CD14-positive monocyte (primary cell): Measurements from ENCODE around the gene IGFALS. TPM values are rescaled to one million over a fixed set of nuclear protein-coding genes. Genes with fewer than 3 reads are reported as not detected.

Source experiments
- DNase-seq, 3 donors: peaks; one replicate each; pipeline ENCODE4 v3.0.0-alpha.2; 2011 to 2022
- H2AFZ ChIP-seq: 2 replicates; pipeline ENCODE4 v1.6.0; 2012; ENCODE audit warnings: mild to moderate bottlenecking, low read depth, low read length, inconsistent platforms; ENCODE audit not compliant: insufficient read depth, poor library complexity, severe bottlenecking
- H3K27ac ChIP-seq, 2 donors: 1 replicate in 1 of 2; 2 replicates in 1 of 2; pipeline ENCODE4 v1.5.1; 2012 to 2013; ENCODE audit warnings: low read length in 2 of 2, control low read depth in 1 of 2, inconsistent platforms in 1 of 2, low read depth in 1 of 2, mild to moderate bottlenecking in 1 of 2
- H3K27me3 ChIP-seq, 2 donors: one replicate each; pipeline versions ENCODE4 v1.6.0 to v1.6.1; 2011 to 2013; ENCODE audit warnings: low read length in 2 of 2; ENCODE audit not compliant: control insufficient read depth in 2 of 2, insufficient read depth in 2 of 2
- H3K36me3 ChIP-seq, 2 donors: replicated peaks in 1 of 2; 1 replicate in 1 of 2; 2 replicates in 1 of 2; pipeline versions ENCODE4 v1.5.1 to v1.6.1; 2012 to 2013; ENCODE audit warnings: low read length in 2 of 2, control low read depth in 1 of 2, inconsistent platforms in 1 of 2, mild to moderate bottlenecking in 1 of 2; ENCODE audit not compliant: insufficient read depth in 2 of 2, control insufficient read depth in 1 of 2
- H3K4me1 ChIP-seq, 2 donors: 1 replicate in 1 of 2; 2 replicates in 1 of 2; pipeline versions ENCODE4 v1.5.1 to v1.6.1; 2012 to 2013; ENCODE audit warnings: low read length in 2 of 2, control low read depth in 1 of 2, inconsistent platforms in 1 of 2, mild to moderate bottlenecking in 1 of 2, moderate library complexity in 1 of 2; ENCODE audit not compliant: insufficient read depth in 2 of 2, control insufficient read depth in 1 of 2
- H3K4me2 ChIP-seq: replicated peaks from 2 replicates; pipeline ENCODE3; 2012; ENCODE audit warnings: low read length, moderate library complexity, mild to moderate bottlenecking; ENCODE audit not compliant: poor library complexity, severe bottlenecking; ENCODE audit errors: extremely low read depth
- H3K4me3 ChIP-seq, 3 experiments: fragments of 200-600 bp in 1 of 3; sonication (generic) in 1 of 3; replicated peaks in 1 of 3; 1 replicate in 2 of 3; 2 replicates in 1 of 3; pipeline ENCODE4 v1.5.1; 2011 to 2013; ENCODE audit warnings: low read length in 3 of 3, mild to moderate bottlenecking in 3 of 3, control low read depth in 2 of 3, low read depth in 2 of 3, inconsistent platforms in 1 of 3, moderate library complexity in 1 of 3
- H3K79me2 ChIP-seq: 2 replicates; pipeline ENCODE4 v1.6.0; 2012; ENCODE audit warnings: mild to moderate bottlenecking, control low read depth, inconsistent platforms, low read length, moderate library complexity; ENCODE audit not compliant: insufficient read depth
- H3K9ac ChIP-seq: 2 replicates; pipeline ENCODE4 v1.6.0; 2017; ENCODE audit warnings: low read length, mild to moderate bottlenecking; ENCODE audit not compliant: insufficient read depth, poor library complexity, severe bottlenecking
- H3K9me3 ChIP-seq, 2 donors: replicated peaks in 1 of 2; 1 replicate in 1 of 2; 2 replicates in 1 of 2; pipeline versions ENCODE4 v1.5.1 to v1.6.1; 2012 to 2013; ENCODE audit warnings: low read length in 2 of 2, control low read depth in 1 of 2; ENCODE audit not compliant: control insufficient read depth in 1 of 2, insufficient read depth in 1 of 2
- H4K20me1 ChIP-seq: 2 replicates; pipeline ENCODE4 v1.6.0; 2012; ENCODE audit warnings: mild to moderate bottlenecking, low read length, control low read depth, moderate library complexity; ENCODE audit not compliant: insufficient read depth
- H3K27ac Mint-ChIP-seq, 7 donors: one replicate each; pipeline ENCODE4 v1.8.0; 2020; ENCODE audit warnings: mild to moderate bottlenecking in 7 of 7, mixed read lengths in 7 of 7, moderate library complexity in 6 of 7, inconsistent platforms in 2 of 7
- H3K27me3 Mint-ChIP-seq, 3 donors: one replicate each; pipeline ENCODE4 v1.8.0; 2021 to 2022; ENCODE audit warnings: low read depth in 3 of 3, mild to moderate bottlenecking in 3 of 3, mixed read lengths in 3 of 3, moderate library complexity in 3 of 3, inconsistent platforms in 1 of 3
- H3K36me3 Mint-ChIP-seq, 2 donors: one replicate each; pipeline ENCODE4 v1.8.0; 2020; ENCODE audit warnings: mixed read lengths in 2 of 2, inconsistent platforms in 1 of 2, mild to moderate bottlenecking in 1 of 2
- H3K4me1 Mint-ChIP-seq: one replicate; pipeline ENCODE4 v1.8.0; 2020; ENCODE audit warnings: mild to moderate bottlenecking, mixed read lengths
- H3K4me3 Mint-ChIP-seq, 2 donors: one replicate each; pipeline ENCODE4 v1.8.0; 2020; ENCODE audit warnings: mild to moderate bottlenecking in 2 of 2, mixed read lengths in 2 of 2, moderate library complexity in 1 of 2
- H3K9me3 Mint-ChIP-seq, 7 donors: one replicate each; pipeline ENCODE4 v1.8.0; 2020 to 2022; ENCODE audit warnings: mixed read lengths in 7 of 7, mild to moderate bottlenecking in 6 of 7, moderate library complexity in 6 of 7, inconsistent platforms in 2 of 7
- WGBS: methylation state at CpG from one replicate; pipeline ENCODE4 v1.1.5; 2013; ENCODE audit warnings: missing lambda C conversion rate; ENCODE audit not compliant: insufficient coverage; 5-methylcytosine and 5-hydroxymethylcytosine counted together
- intact Hi-C, 2 donors: fragments of 100-400 bp; cut with micrococcal nuclease; formaldehyde crosslinking; loops; one replicate each; pipeline versions ENCODE4 v1.15.0 to v1.15.1; 2023
- polyA plus RNA-seq, 3 donors: library from polyadenylated mRNA; depleted of rRNA in 1 of 3; unstranded in 2 of 3; stranded (reverse) in 1 of 3; fragments of 300-500 nt in 2 of 3; fragments of >200 nt in 1 of 3; fragmentation: Illumina TruSeq in 2 of 3; gene quantifications; 1 replicate in 2 of 3; 2 replicates in 1 of 3; pipeline ENCODE4 v1.2.3, GENCODE V29; 2012 to 2021
- TF ChIP-seq, protein P1 (sequence below): fragments of 200-600 bp; IDR thresholded peaks from one replicate; pipeline ENCODE4 v1.8.0; 2022; ENCODE audit warnings: antibody characterized with exemption, mild to moderate bottlenecking

The IGFALS gene
- polyA plus RNA-seq, 3 donors = 0.07 TPM; not detected in 2

DNA sequence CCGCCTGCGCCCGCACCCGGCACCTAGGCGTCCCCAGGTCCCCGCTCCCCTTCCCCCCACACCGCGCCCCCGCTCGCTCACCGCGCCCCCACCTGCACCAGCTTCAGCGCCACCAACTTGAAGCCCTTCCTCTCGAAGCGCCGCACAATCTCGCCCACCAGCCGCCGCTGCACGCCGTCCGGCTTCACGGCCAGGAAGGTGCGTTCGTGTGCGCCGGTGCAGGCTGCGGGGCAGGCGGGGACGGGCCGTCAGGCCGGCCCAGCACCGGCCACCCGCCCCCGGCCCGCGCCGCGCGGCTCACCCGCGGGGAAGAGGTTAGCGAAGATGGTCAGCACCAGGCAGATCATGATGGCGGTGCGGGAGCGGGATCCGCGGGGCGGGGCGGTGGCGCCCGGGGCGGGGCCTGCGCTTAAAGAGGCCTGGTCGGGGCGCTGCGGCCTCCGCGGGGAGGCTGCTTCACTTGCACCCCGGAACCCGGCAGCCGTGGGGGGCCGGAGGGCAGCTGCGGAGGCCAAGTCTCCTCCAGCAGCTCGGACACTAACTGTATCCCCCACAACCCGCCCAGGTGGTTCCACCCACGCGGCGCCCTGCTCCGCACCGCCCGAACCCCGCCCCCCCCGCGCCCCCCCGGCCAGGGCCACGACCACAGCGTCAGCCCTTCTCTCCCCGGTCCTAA, 22.2 kb downstream of the IGFALS start, which contains the start of gene NME3:
Gene NME3 (minus strand): TSS at position 356 of the 676 bp plus-strand sequence. CDS start 9 bp downstream, at position 347.
- under 1% methylated on average over 66 of the region's 79 CpGs for WGBS
- peaks cover 0 to 2% (median 0%) of the 10 kb centered on the region in 7 donors for H3K9me3 Mint-ChIP-seq
- Histone ChIP-seq H3K4me3 (peak within 1 kb of the TSS; percentile 78 to 99 (median 89)), H3K27me3 (no peaks in the 10 kb centered on the region), H3K9ac (peak within 1 kb of the TSS; percentile 84), H2AFZ (peak within 1 kb of the TSS; percentile 92), H3K9me3 (no peaks in the 10 kb centered on the region), H3K79me2 (peaks cover 41% of the 10 kb centered on the region), H3K4me1 (peaks cover 30 to 45% of the 10 kb centered on the region in 2 donors), H3K4me2 (peak within 1 kb of the TSS; percentile 100), H3K27ac (peak within 1 kb of the TSS; percentile 10 to 77), H4K20me1 (peaks cover 74% of the 10 kb centered on the region), H3K36me3 (peaks cover 42 to 45% of the 10 kb centered on the region in 2 donors)
- intact Hi-C loops = loop anchor here (5.0 to 10.0 kb wide), 4 partner anchors 67 to 349 kb away; partner anchors contain the start of genes CLCN7 (in 1 of the 2), MAPK8IP3 (in 1 of the 2) and UQCC4 (in 1 of the 2)
- peak within 1 kb of the TSS; percentile 90 to 94 for H3K4me3 Mint-ChIP-seq
- H3K4me1 Mint-ChIP-seq = peaks cover 28% of the 10 kb centered on the region
- TF ChIP-seq, protein P1, sequence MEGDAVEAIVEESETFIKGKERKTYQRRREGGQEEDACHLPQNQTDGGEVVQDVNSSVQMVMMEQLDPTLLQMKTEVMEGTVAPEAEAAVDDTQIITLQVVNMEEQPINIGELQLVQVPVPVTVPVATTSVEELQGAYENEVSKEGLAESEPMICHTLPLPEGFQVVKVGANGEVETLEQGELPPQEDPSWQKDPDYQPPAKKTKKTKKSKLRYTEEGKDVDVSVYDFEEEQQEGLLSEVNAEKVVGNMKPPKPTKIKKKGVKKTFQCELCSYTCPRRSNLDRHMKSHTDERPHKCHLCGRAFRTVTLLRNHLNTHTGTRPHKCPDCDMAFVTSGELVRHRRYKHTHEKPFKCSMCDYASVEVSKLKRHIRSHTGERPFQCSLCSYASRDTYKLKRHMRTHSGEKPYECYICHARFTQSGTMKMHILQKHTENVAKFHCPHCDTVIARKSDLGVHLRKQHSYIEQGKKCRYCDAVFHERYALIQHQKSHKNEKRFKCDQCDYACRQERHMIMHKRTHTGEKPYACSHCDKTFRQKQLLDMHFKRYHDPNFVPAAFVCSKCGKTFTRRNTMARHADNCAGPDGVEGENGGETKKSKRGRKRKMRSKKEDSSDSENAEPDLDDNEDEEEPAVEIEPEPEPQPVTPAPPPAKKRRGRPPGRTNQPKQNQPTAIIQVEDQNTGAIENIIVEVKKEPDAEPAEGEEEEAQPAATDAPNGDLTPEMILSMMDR = no peak
- H3K27me3 Mint-ChIP-seq = peaks cover 0 to 1% (median 0%) of the 10 kb centered on the region in 3 donors
- peak; percentile 53 to 61 (median 60) for DNase-seq
- H3K27ac Mint-ChIP-seq = peak within 1 kb of the TSS; percentile 58 to 89 (median 84)
- peaks cover 17 to 43% of the 10 kb centered on the region in 2 donors for H3K36me3 Mint-ChIP-seq

DNA sequence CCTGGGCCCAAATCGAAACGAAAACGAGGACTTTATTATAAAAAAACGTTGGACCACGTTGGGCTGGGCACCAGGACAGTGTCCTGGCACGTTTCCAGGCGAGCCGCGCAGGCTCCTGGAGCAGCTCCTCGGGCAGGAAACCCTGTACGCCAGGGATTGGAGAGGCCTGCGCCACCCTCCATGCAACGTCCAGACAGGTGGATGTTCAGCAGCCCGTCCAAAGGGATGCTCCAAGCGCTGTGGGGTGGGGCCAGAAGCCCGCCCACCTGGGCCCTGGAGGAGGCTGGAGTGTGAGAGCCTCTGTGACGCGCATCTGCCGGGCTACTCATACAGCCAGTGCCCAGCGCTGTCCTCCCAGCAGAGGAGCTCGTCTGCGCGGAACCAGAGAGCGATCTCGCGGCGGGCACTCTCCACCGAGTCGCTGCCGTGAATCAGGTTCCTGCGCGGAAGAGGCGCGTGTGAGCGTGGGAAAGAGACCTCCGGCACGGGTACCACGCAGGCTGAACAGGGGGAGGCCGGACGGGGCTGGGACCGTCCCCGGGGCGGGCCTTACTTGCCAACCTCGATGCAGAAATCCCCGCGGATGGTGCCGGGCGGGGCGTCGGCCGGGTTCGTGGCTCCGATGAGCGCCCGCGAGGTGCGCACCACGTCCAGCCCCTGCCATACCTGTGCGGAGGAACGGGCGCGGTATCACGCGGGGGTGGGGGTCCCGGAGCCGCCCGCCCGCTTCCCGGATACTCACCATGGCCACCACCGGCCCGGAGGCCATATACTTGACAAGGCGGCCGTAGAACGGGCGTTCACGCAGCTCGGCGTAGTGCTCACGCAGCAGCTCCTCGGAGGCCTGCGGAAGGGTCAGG, 22.9 kb downstream of the IGFALS start:
- Histone ChIP-seq H3K4me2 (peak overlapping the region; percentile 100), H3K36me3 (peaks cover 43 to 45% of the 10 kb centered on the region in 2 donors), H3K4me3 (peak overlapping the region; percentile 49 to 99 (median 89)), H3K9me3 (no peaks in the 10 kb centered on the region), H3K4me1 (peaks cover 30 to 45% of the 10 kb centered on the region in 2 donors), H3K9ac (peak overlapping the region; percentile 72), H3K27ac (peak overlapping the region in 1 of 2 donors; percentile 20), H3K79me2 (peaks cover 41% of the 10 kb centered on the region), H4K20me1 (peaks cover 67% of the 10 kb centered on the region), H2AFZ (peak overlapping the region; percentile 92), H3K27me3 (no peaks in the 10 kb centered on the region)
- Mint-ChIP-seq H3K27me3 (peaks cover 0 to 1% (median 0%) of the 10 kb centered on the region in 3 donors), H3K4me1 (peaks cover 28% of the 10 kb centered on the region), H3K4me3 (peak overlapping the region; percentile 90 to 94), H3K36me3 (peaks cover 24 to 45% of the 10 kb centered on the region in 2 donors), H3K9me3 (peaks cover 0 to 2% (median 0%) of the 10 kb centered on the region in 7 donors), H3K27ac (peak overlapping the region in 4 of 7 donors; percentile 9 to 66 (median 48))
- WGBS = 16% methylated on average over 73 of the region's 81 CpGs
- TF ChIP-seq, protein P1 = no peak
- no peak for DNase-seq
- intact Hi-C loops = loop anchor here (5.0 to 10.0 kb wide), 4 partner anchors 66 to 348 kb away; partner anchors contain the start of genes CLCN7 (in 1 of the 2), MAPK8IP3 (in 1 of the 2) and UQCC4 (in 1 of the 2)
